A673 (cell line): ENCODE data around the gene DEAF1. TPM values are rescaled to one million over a fixed set of nuclear protein-coding genes. Genes with fewer than 3 reads are reported as not detected.
"Not testable (repeated sequence)": the region's sequence is repeated elsewhere in the genome, so short reads cannot be mapped to it uniquely, and the experiment has no call there.

ENCODE experiments used
- BruUV-seq: library from RNA; stranded (reverse); fragments of 400-500 nt; replicated peaks from 2 replicates; lab custom pipeline; 2021; lab: Mats Ljungman, UMichigan
- CTCF ChIA-PET: fragments of 300-600 bp; sonication (Branson Sonifier 250); formaldehyde crosslinking; loops from one replicate; lab custom pipeline; 2022; ENCODE audit warnings: antibody characterized with exemption; lab: Charles Lee
- POLR2A ChIA-PET: fragments of 300-600 bp; sonication (Branson Sonifier 250); formaldehyde crosslinking; loops from one replicate; lab custom pipeline; 2022; ENCODE audit warnings: antibody characterized with exemption; ENCODE audit not compliant: low non-redundant PET; lab: Charles Lee
- DNase-seq: peaks from one replicate; pipeline ENCODE4 v3.0.0-alpha.2; 2015; ENCODE audit warnings: low spot score
- H3K27ac ChIP-seq: fragments of 200-600 bp; sonication (generic); 2 replicates; pipeline ENCODE4 v1.5.1; 2016; ENCODE audit warnings: mixed run types, low read depth, mild to moderate bottlenecking, mixed read lengths, antibody characterized with exemption, low read length; ENCODE audit not compliant: poor library complexity, severe bottlenecking
- H3K27me3 ChIP-seq: fragments of 200-600 bp; sonication (generic); replicated peaks from 2 replicates; pipeline ENCODE4 v1.6.1; 2017; ENCODE audit warnings: mixed run types, low read depth, mild to moderate bottlenecking, mixed read lengths, antibody characterized with exemption, low read length; ENCODE audit not compliant: insufficient read depth, poor library complexity
- H3K36me3 ChIP-seq: fragments of 200-600 bp; sonication (generic); 2 replicates; pipeline ENCODE4 v1.6.1; 2016; ENCODE audit warnings: mixed run types, mild to moderate bottlenecking, mixed read lengths, antibody characterized with exemption, low read length; ENCODE audit not compliant: insufficient read depth, poor library complexity, severe bottlenecking
- H3K4me1 ChIP-seq: fragments of 200-600 bp; sonication (generic); 2 replicates; pipeline ENCODE4 v1.6.1; 2017; ENCODE audit warnings: mixed run types, mild to moderate bottlenecking, mixed read lengths, antibody characterized with exemption, low read length; ENCODE audit not compliant: insufficient read depth, poor library complexity, severe bottlenecking
- H3K4me3 ChIP-seq: fragments of 200-600 bp; sonication (generic); 2 replicates; pipeline ENCODE4 v1.5.1; 2016; ENCODE audit warnings: low read depth, mixed run types, mild to moderate bottlenecking, mixed read lengths, low read length; ENCODE audit not compliant: poor library complexity, severe bottlenecking
- H3K9me3 ChIP-seq: fragments of 200-600 bp; sonication (generic); 2 replicates; pipeline ENCODE4 v1.6.1; 2016; ENCODE audit warnings: mixed run types, low read depth, mild to moderate bottlenecking, mixed read lengths, antibody characterized with exemption, low read length; ENCODE audit not compliant: poor library complexity, severe bottlenecking
- EZH2 ChIP-seq: fragments of 200-600 bp; sonication (generic); IDR thresholded peaks from 2 replicates; pipeline ENCODE4 v1.6.1; 2017; ENCODE audit warnings: borderline replicate concordance, low read depth, mild to moderate bottlenecking, mixed read lengths, antibody characterized with exemption, low read length; ENCODE audit not compliant: poor library complexity, severe bottlenecking
- intact Hi-C: fragments of 100-400 bp; cut with micrococcal nuclease; formaldehyde crosslinking; loops from one replicate; pipeline ENCODE4 v1.10.0; 2022; ENCODE audit not compliant: unreplicated experiment
- total RNA-seq: library from RNA; stranded (reverse); gene quantifications from 2 replicates; pipeline ENCODE4 v1.2.3, GENCODE V29; 2021
- TF ChIP-seq, protein P1 (sequence below): fragments of 300-800, 200-600 bp; sonication (generic); conservative IDR thresholded peaks from 2 replicates; pipeline ENCODE4 v1.5.1; 2017; ENCODE audit warnings: low read depth, mild to moderate bottlenecking, antibody characterized with exemption, low read length, moderate library complexity, mixed read lengths

DEAF1 gene
- total RNA-seq, 1 experiment from 2014 or later: 56.7 TPM

GRCh38 chr11:656426-656825 lies 38.6 kb downstream of the DEAF1 start:
- ChIA-PET CTCF (no interaction called here), POLR2A (no interaction called here)
- Histone ChIP-seq H3K4me3 (no peak overlapping the region), H3K36me3 (no peaks in the 10 kb centered on the region), H3K9me3 (no peaks in the 10 kb centered on the region), H3K27ac (no peak overlapping the region), H3K4me1 (peaks cover 5% of the 10 kb centered on the region), H3K27me3 (no peaks in the 10 kb centered on the region)
- no peak for DNase-seq
- intact Hi-C loops: no loop called here
- no peak for TF ChIP-seq EZH2
- TF ChIP-seq, protein P1, sequence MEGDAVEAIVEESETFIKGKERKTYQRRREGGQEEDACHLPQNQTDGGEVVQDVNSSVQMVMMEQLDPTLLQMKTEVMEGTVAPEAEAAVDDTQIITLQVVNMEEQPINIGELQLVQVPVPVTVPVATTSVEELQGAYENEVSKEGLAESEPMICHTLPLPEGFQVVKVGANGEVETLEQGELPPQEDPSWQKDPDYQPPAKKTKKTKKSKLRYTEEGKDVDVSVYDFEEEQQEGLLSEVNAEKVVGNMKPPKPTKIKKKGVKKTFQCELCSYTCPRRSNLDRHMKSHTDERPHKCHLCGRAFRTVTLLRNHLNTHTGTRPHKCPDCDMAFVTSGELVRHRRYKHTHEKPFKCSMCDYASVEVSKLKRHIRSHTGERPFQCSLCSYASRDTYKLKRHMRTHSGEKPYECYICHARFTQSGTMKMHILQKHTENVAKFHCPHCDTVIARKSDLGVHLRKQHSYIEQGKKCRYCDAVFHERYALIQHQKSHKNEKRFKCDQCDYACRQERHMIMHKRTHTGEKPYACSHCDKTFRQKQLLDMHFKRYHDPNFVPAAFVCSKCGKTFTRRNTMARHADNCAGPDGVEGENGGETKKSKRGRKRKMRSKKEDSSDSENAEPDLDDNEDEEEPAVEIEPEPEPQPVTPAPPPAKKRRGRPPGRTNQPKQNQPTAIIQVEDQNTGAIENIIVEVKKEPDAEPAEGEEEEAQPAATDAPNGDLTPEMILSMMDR: no peak
- BruUV-seq: no TSS peak

GRCh38 chr11:655036-655726 lies 39.8 kb downstream of the DEAF1 start:
- H3K27me3 ChIP-seq: no peaks in the 10 kb centered on the region
- H3K9me3 ChIP-seq: no peaks in the 10 kb centered on the region
- no TSS peak for BruUV-seq
- no peak overlapping the region for H3K27ac ChIP-seq
- CTCF ChIA-PET: no interaction called here
- no peak for TF ChIP-seq EZH2
- TF ChIP-seq, protein P1: no peak
- no peak overlapping the region for H3K4me3 ChIP-seq
- H3K4me1 ChIP-seq: peaks cover under 1% of the 10 kb centered on the region
- intact Hi-C loops: no loop called here
- POLR2A ChIA-PET: no interaction called here
- no peak for DNase-seq
- H3K36me3 ChIP-seq: peaks cover 3% of the 10 kb centered on the region

DNA sequence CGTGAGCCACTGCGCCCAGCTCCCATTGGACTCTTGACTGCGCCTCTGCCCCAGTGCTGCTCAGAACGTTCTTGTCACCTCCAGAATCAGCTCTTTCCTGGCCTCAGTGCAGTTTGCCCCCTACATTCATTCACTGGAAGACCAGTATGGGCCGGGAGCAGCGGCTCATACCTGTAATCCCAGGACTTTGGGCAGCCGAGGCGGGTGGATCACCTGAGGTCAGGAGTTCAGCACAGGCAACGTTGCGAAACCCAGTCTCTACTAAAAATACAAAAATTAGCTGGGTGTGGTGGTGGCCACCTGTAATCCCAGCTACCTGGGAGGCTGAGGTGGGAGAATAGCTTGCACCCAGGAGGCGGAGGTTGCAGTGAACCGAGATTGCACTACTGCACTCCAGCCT lies 40.6 kb downstream of the DEAF1 start:
- BruUV-seq, H3K36me3 ChIP-seq, H3K27me3 ChIP-seq, H3K4me3 ChIP-seq, H3K27ac ChIP-seq, intact Hi-C loops, POLR2A ChIA-PET, CTCF ChIA-PET, H3K9me3 ChIP-seq, H3K4me1 ChIP-seq, DNase-seq: not testable (repeated sequence)

GRCh38 chr11:653837-654236 lies 41.2 kb downstream of the DEAF1 start:
- no peak for DNase-seq
- no peak overlapping the region for H3K27ac ChIP-seq
- BruUV-seq: no TSS peak
- H3K36me3 ChIP-seq: peaks cover 3% of the 10 kb centered on the region
- H3K27me3 ChIP-seq: no peaks in the 10 kb centered on the region
- no peaks in the 10 kb centered on the region for H3K9me3 ChIP-seq
- TF ChIP-seq EZH2: no peak
- TF ChIP-seq, protein P1: no peak
- no peaks in the 10 kb centered on the region for H3K4me1 ChIP-seq
- intact Hi-C loops: no loop called here
- H3K4me3 ChIP-seq: no peak overlapping the region
- POLR2A ChIA-PET: no interaction called here
- CTCF ChIA-PET: no interaction called here

DNA sequence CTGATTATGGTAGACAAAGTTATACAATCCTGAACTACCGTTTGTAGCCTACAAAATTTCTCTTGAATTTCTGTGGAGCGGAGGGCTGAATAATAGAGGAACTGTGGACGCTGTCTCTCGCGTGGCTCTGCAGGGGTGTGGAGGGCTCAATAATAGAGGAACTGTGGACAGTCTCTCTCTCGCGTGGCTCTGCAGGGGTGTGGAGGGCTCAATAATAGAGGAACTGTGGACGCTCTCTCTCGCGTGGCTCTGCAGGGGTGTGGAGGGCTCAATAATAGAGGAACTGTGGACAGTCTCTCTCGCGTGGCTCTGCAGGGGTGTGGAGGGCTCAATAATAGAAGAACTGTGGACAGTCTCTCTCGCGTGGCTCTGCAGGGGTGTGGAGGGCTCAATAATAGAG lies 41.9 kb downstream of the DEAF1 start:
- H3K4me3 ChIP-seq, H3K36me3 ChIP-seq, H3K9me3 ChIP-seq, CTCF ChIA-PET, POLR2A ChIA-PET, H3K27ac ChIP-seq, intact Hi-C loops, BruUV-seq, DNase-seq, H3K4me1 ChIP-seq, H3K27me3 ChIP-seq: not testable (repeated sequence)
